HTERT RPE-1 (cell line): ENCODE measurements around the gene LYRM7.
"Not testable (repeated sequence)": the region's sequence is repeated elsewhere in the genome, so short reads cannot be mapped to it uniquely, and the experiment has no call there.

ENCODE experiments used
- in situ Hi-C: fragments of 300-500 bp; cut with MboI; formaldehyde crosslinking; loops from 4 replicates; pipeline ENCODE4 v1.14.3; 2020; ENCODE audit warnings: low sequenced_read_pairs

Gene LYRM7

GRCh38 chr5:131171276-131171810 is 599 bp downstream of the LYRM7 start:
- in situ Hi-C loops: no loop called here

DNA sequence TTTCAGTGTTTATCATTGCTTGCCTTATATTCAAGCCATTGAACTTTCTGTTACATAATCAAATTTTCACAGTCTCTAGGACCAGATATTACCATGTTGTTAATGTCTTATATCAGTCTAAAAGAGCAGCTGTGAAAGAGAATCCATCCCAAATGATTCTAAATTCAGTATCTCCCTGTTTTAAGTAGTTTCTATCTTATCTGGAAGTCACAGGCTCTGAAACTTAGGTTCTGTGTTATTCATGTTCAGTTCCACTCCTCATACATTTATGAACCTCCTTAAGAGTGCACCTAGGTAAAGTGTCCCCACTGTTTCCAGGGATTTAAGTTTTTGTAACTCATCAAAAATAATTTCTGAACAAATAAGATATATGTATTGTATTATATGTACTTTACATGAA is 9.7 kb downstream of the LYRM7 start:
- in situ Hi-C loops: no loop called here

DNA sequence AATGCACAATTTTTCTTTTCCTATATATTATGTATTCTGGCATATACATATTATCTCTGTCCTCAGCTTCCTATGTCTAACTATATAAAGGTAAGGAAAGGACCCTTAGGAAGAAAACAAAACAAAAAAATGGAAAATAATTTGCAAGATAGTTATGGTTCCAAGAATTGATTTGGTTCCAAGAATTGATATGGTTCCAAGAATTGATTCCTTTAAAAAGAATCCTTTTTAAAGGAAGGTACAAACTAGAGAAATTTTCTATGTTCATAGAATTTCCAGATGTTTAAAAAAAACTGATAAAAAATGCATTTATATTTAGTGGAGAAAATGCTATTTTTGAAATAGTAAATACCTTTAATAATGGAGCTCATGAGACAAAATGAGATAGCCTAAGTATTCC is 12.1 kb downstream of the LYRM7 start:
- in situ Hi-C loops: no loop called here

- in situ Hi-C loops: no loop called here
These were observed 14.9 kb downstream of the LYRM7 start for GRCh38 chr5:131185523-131186104.

DNA sequence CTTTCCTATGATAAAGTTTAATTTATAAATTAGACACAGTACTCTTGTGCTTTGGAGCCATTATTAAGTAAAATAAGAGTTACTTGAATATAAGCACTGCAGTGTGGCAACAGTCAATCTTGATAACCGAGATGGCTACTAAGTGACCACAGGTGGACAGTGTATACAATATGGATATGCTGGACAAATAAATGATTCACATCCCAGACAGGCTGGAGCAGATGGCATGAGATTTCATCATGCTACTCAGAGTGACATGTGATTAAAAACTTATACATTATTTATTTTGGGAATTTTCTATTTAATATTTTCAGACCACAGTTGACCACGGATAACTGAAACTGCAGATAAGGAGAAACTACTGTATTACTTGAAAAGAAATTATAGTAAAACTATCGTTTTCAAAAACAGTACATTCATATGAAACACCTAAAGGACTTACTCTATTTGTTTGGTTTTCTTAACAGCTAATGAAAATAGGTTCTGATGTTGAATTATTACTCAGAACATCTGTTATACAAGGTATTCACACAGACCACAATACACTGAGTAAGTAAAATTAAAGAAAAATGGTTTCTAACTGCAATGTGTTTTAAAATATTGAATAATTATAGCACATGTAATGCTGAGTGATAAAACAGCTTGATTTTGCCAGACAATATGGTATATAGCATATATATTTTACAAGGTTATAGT is 16.0 kb downstream of the LYRM7 start:
- in situ Hi-C loops: no loop called here

- in situ Hi-C loops: no loop called here
These were observed 22.4 kb downstream of the LYRM7 start for GRCh38 chr5:131193106-131193505.

DNA sequence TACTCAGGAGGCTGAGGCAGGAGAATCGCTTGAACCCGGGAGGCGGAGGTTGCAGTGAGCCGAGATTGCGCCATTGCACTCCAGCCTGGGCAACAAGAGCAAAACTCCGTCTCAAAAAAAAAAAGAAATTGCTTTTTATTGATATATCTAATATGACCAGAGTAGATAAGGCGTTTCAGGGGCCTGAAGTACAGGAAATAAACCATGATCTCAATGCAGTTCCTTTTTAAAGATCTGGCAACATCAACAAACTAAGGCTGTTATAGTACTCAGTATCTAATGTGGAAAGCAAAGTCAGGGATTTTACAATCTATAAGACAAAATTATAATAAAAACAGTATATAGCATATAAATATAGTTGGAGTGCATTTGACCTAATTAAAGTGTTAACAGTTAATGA is 23.2 kb downstream of the LYRM7 start:
- in situ Hi-C loops: not testable (repeated sequence)

GRCh38 chr5:131194725-131195124 is 24.0 kb downstream of the LYRM7 start:
- in situ Hi-C loops: no loop called here

DNA sequence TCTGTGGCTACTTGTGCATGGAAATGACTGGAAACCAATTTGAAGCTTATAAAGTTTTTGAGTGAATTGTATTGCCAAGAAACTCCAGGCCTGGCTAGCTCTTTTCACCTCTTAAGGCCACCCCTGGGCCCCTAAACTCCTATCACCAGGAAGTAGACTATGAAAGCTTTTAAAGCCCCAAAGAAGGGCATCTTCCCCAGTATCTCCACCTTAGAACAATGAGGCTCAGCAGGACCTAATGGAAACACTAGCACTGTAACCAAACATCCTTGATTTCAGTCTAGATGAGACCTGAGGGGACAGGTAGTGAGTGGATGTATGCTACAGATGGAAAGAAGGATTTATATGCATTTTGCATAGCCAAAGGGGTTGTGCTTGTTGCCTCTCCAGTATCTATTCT is 25.0 kb downstream of the LYRM7 start:
- in situ Hi-C loops: no loop called here

GRCh38 chr5:131196331-131196730 is 25.6 kb downstream of the LYRM7 start:
- in situ Hi-C loops: no loop called here

DNA sequence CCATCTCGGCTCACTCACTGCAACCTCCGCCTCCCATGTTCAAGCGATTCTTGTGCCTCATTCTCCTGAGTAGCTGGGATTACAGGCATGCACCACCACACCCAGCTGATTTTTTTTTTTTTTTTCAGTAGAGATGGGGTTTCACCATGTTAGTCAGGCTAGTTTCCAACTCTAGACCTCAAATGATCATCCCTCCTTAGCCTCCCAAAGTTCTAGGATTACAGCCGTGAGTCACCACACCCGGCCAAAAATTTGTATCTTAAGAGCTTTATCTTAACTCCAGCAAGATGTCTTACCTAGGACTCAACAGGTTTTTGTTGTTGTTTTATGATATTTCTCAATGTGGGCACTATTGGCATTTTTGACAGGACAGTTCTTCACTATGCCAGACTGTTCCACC is 27.9 kb downstream of the LYRM7 start:
- in situ Hi-C loops: no loop called here

GRCh38 chr5:131200560-131200959 is 29.8 kb downstream of the LYRM7 start:
- in situ Hi-C loops: no loop called here

DNA sequence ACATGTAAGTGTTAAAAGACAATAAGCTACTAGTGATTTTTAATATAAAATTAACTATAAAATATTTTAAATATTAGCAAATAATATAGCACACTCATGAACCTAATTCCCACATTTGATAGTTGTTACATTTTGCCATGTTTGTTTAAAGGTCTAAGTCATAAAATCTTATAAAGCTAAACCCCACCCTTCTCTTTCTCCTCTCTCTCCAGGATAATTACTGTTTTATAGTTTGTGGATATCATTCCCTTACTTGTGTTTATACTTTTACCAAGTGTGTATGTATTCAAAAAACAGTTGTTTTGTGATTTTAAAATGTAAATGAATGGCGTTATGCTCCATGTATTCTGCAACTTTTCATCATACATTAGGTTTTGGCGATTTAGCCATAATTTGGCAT is 34.2 kb downstream of the LYRM7 start:
- in situ Hi-C loops: no loop called here

- in situ Hi-C loops: no loop called here
These were observed 35.3 kb downstream of the LYRM7 start for GRCh38 chr5:131206061-131206460.

DNA sequence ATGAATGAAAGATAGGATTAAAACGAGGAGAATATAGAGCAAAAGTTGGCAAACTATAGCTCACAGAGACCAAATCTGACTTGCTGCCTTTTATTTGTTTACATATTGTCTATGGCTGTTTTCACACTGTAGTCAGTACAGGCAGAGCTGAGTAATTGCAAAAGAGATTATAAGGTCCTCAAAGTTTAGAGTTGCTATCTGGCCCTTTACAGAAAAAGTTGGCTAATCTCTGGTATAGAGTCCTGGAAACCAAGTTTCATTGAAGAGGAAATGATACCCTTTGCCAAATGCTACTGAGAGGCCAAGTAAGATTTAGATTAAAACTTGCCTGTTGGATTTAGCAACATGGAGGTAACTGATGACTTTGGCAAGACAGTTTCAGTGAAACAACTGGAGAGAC is 36.0 kb downstream of the LYRM7 start:
- in situ Hi-C loops: no loop called here

- in situ Hi-C loops: no loop called here
These were observed 38.4 kb downstream of the LYRM7 start for GRCh38 chr5:131209175-131209505.

DNA sequence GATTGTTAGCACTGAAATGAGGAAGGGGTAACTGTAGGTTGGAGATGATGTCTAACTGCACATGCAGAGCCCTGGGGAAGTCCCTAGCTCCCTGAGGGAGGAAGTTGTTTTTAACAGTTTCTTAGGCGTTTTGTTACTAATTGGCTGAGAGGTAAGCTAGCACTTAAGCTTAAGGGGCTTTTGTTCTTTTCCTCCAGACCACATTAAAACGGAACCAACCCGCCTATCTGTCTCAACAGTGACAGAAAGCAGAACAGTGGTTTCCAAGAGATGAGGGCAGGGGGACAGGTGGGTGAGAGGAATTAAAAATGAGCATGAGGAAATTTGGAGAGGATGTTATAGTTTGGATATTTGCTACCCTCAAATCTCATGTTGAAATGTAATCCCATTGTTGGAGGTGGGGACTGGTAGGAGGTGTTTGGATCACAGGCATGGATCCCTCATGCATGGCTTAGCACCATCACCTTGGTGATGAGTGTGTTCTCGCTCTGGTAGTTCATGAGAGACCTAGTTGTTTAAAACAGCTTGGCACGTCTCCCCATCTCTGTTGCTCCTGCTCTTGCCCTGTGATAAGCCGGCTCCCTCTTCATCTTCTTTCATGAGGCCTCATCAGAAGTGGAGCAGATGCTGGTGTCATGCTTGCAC is 38.9 kb downstream of the LYRM7 start:
- in situ Hi-C loops: no loop called here

DNA sequence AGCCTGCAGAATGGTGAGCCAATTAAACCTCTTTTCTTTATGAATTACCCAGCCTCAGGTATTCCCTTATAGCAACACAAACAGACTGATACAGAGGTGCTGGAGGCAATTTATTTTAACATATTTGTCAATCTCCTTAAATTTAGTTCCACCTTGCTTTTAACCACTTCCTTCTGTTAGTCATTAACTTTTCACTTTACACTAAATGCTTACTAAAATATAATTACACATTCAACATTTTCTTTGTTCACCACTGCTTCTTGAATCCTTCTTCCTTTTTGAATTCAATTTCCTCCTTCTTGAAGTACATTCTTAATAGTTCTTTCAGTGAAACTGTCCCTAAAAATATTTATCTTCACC is 39.4 kb downstream of the LYRM7 start:
- in situ Hi-C loops: no loop called here

- in situ Hi-C loops: no loop called here
These were observed 40.9 kb downstream of the LYRM7 start for GRCh38 chr5:131211669-131212068.

- in situ Hi-C loops: no loop called here
These were observed 41.8 kb downstream of the LYRM7 start for GRCh38 chr5:131212471-131213021.

- in situ Hi-C loops: no loop called here
These were observed 44.0 kb downstream of the LYRM7 start for GRCh38 chr5:131214609-131215227.

GRCh38 chr5:131217791-131218190 is 47.0 kb downstream of the LYRM7 start:
- in situ Hi-C loops: no loop called here
